ENCODE measurements around the gene URGCP.

DNA sequence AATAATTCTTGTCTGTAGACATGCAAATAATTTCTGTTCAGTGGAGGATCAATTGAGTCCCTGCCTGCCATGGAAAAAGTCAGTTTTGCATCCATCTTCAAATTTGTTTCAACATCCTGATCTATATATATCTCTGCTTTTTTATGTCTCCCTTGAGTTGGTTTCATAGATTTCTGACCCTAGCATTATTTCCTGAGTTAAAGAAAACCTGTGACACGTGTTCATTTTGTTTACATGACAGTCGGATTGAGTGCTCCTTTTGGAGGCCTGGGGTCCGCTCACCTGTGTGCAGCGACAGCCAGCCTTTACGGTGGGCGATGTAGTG, 37.8 kb downstream of the URGCP start:
- TF ChIP-seq CTCF (IDR thresholded peaks at IDR 0.05): no peak
- TF ChIP-seq POLR2A (IDR thresholded peaks at IDR 0.05): no peak

Data from thyroid gland (tissue), 4 donors.